GM19099 (cell line): ENCODE results near the gene DCTN3.

Experiments used
- POLR2A ChIP-seq: IDR thresholded peaks from 3 replicates; pipeline ENCODE4 v1.6.1; 2011; ENCODE audit warnings: low read depth; ENCODE audit not compliant: insufficient read length; ENCODE audit errors: extremely low read depth

DCTN3 gene

GRCh38 chr9:34577400-34578240 is 42.7 kb downstream of the DCTN3 start:
- no peak for TF ChIP-seq POLR2A

- no peak for TF ChIP-seq POLR2A
These were observed 43.5 kb downstream of the DCTN3 start for GRCh38 chr9:34576597-34577399.

- TF ChIP-seq POLR2A = no peak
These were observed 44.3 kb downstream of the DCTN3 start for GRCh38 chr9:34575862-34576596.

- no peak for TF ChIP-seq POLR2A
These were observed 45.1 kb downstream of the DCTN3 start for GRCh38 chr9:34575241-34575640.

GRCh38 chr9:34574571-34574970 is 45.7 kb downstream of the DCTN3 start:
- no peak for TF ChIP-seq POLR2A

GRCh38 chr9:34573599-34574325 is 46.5 kb downstream of the DCTN3 start:
- no peak for TF ChIP-seq POLR2A

- no peak for TF ChIP-seq POLR2A
These were observed 47.7 kb downstream of the DCTN3 start for GRCh38 chr9:34572628-34573027.

GRCh38 chr9:34572092-34572491 is 48.2 kb downstream of the DCTN3 start:
- no peak for TF ChIP-seq POLR2A

- TF ChIP-seq POLR2A = no peak
These were observed 48.8 kb downstream of the DCTN3 start for GRCh38 chr9:34571481-34571810.

GRCh38 chr9:34570809-34571480 is 49.4 kb downstream of the DCTN3 start:
- no peak for TF ChIP-seq POLR2A

GRCh38 chr9:34570376-34570775 is 49.9 kb downstream of the DCTN3 start:
- TF ChIP-seq POLR2A = no peak

GRCh38 chr9:34568774-34569173 is 51.5 kb downstream of the DCTN3 start:
- TF ChIP-seq POLR2A = no peak

- no peak for TF ChIP-seq POLR2A
These were observed 52.2 kb downstream of the DCTN3 start for GRCh38 chr9:34568133-34568532.

- TF ChIP-seq POLR2A = no peak
These were observed 53.3 kb downstream of the DCTN3 start for GRCh38 chr9:34566972-34567371.
